Neural cell (in vitro differentiated cells): Measurements from ENCODE around the gene PREX1. TPM values are rescaled to one million over a fixed set of nuclear protein-coding genes. Genes with fewer than 3 reads are reported as not detected.

Experiments
- H2AFZ ChIP-seq: fragments of 200-600, 300-800 bp; sonication (generic), shearing (Covaris generic); 2 replicates; pipeline ENCODE4 v1.6.0; 2014; ENCODE audit warnings: low read depth, mild to moderate bottlenecking, antibody characterized with exemption, low read length, moderate library complexity
- H3F3A ChIP-seq: fragments of 200-600 bp; shearing (Covaris generic); 2 replicates; pipeline ENCODE4 v1.6.1; 2016; ENCODE audit warnings: mild to moderate bottlenecking, moderate library complexity, mixed read lengths, antibody characterized with exemption, low read length; ENCODE audit not compliant: insufficient read depth, poor library complexity, severe bottlenecking
- H3K27ac ChIP-seq: fragments of 200-600, 300-800 bp; sonication (generic), shearing (Covaris generic); 2 replicates; pipeline ENCODE4 v1.5.1; 2014; ENCODE audit warnings: mild to moderate bottlenecking, low read length, moderate library complexity
- H3K27me3 ChIP-seq: fragments of 300-800, 200-600 bp; sonication (generic), shearing (Covaris generic); 2 replicates; pipeline ENCODE4 v1.6.0; 2014; ENCODE audit warnings: mild to moderate bottlenecking, low read depth, low read length, moderate library complexity; ENCODE audit not compliant: insufficient read depth
- H3K36me3 ChIP-seq: fragments of 300-800, 200-600 bp; sonication (generic), shearing (Covaris generic); 2 replicates; pipeline ENCODE4 v1.5.1; 2014; ENCODE audit warnings: mild to moderate bottlenecking, antibody characterized with exemption, low read length, moderate library complexity; ENCODE audit not compliant: insufficient read depth
- H3K4me2 ChIP-seq: fragments of 300-800, 200-600 bp; sonication (generic), shearing (Covaris generic); 2 replicates; pipeline ENCODE4 v1.6.0; 2014; ENCODE audit warnings: mild to moderate bottlenecking, low read length
- H3K4me3 ChIP-seq: fragments of 300-800, 200-600 bp; sonication (generic), shearing (Covaris generic); 2 replicates; pipeline ENCODE4 v1.5.1; 2014; ENCODE audit warnings: mild to moderate bottlenecking, low read length, moderate library complexity
- H3K79me2 ChIP-seq: fragments of 200-600 bp; shearing (Covaris generic); replicated peaks from 2 replicates; pipeline ENCODE4 v1.6.0; 2014; ENCODE audit warnings: mild to moderate bottlenecking, low read length, moderate library complexity; ENCODE audit not compliant: insufficient read depth
- H3K9ac ChIP-seq: fragments of 300-800, 200-600 bp; sonication (generic), shearing (Covaris generic); 2 replicates; pipeline ENCODE4 v1.6.1; 2016; ENCODE audit warnings: mild to moderate bottlenecking, low read length, mixed read lengths
- H3K9me2 ChIP-seq: fragments of 200-600 bp; shearing (Covaris generic); 2 replicates; pipeline ENCODE4 v1.6.1; 2016; ENCODE audit warnings: mild to moderate bottlenecking, low read length, mixed read lengths; ENCODE audit not compliant: insufficient read depth
- H3K9me3 ChIP-seq: fragments of 200-600, 300-800 bp; sonication (generic), shearing (Covaris generic); 2 replicates; pipeline ENCODE4 v1.6.1; 2016; ENCODE audit warnings: mild to moderate bottlenecking, mixed run types, low read length, moderate library complexity, mixed read lengths
- H4K20me1 ChIP-seq: fragments of 200-600 bp; shearing (Covaris generic); 2 replicates; pipeline ENCODE4 v1.6.1; 2016; ENCODE audit warnings: mild to moderate bottlenecking, mixed run types; ENCODE audit not compliant: insufficient read depth
- EP300 ChIP-seq: fragments of 450-650 bp; conservative IDR thresholded peaks from 2 replicates; pipeline ENCODE4 v1.6.1; 2014; ENCODE audit warnings: antibody characterized with exemption, mild to moderate bottlenecking, moderate library complexity; ENCODE audit not compliant: poor library complexity, severe bottlenecking
- EZH2 ChIP-seq: fragments of 200-600, 300-800 bp; shearing (Covaris generic), sonication (generic); IDR thresholded peaks from 2 replicates; pipeline ENCODE4 v1.6.1; 2014; ENCODE audit warnings: antibody characterized with exemption, low read length, borderline replicate concordance, mild to moderate bottlenecking; ENCODE audit not compliant: insufficient read depth, poor library complexity, severe bottlenecking
- MXI1 ChIP-seq: fragments of 450-650 bp; conservative IDR thresholded peaks from 2 replicates; pipeline ENCODE4 v1.6.1; 2014; ENCODE audit warnings: antibody characterized with exemption, mild to moderate bottlenecking; ENCODE audit not compliant: poor library complexity, severe bottlenecking
- POLR2AphosphoS5 ChIP-seq: IDR thresholded peaks from 2 replicates; pipeline ENCODE4 v1.6.1; 2012
- RAD21 ChIP-seq: fragments of 450-650 bp; conservative IDR thresholded peaks from 2 replicates; pipeline ENCODE4 v1.6.1; 2014; ENCODE audit warnings: antibody characterized with exemption, mild to moderate bottlenecking, moderate library complexity
- SMC3 ChIP-seq: fragments of 450-650 bp; conservative IDR thresholded peaks from 2 replicates; pipeline ENCODE4 v1.6.1; 2014; ENCODE audit warnings: antibody characterized with exemption, mild to moderate bottlenecking, moderate library complexity; ENCODE audit not compliant: poor library complexity
- TAF1 ChIP-seq: IDR thresholded peaks from 2 replicates; pipeline ENCODE4 v1.6.1; 2012; ENCODE audit warnings: low read depth
- polyA plus RNA-seq: library from polyadenylated mRNA; depleted of rRNA; stranded (reverse); fragments of >200 nt; gene quantifications from 2 replicates; pipeline ENCODE4 v1.2.3, GENCODE V29; 2014
- TF ChIP-seq, protein P1 (sequence below): IDR thresholded peaks from 2 replicates; pipeline ENCODE4 v1.6.1; 2012; ENCODE audit warnings: borderline replicate concordance
- TF ChIP-seq, protein P2 (sequence below): fragments of 450-650 bp; IDR thresholded peaks from 2 replicates; pipeline ENCODE4 v1.5.1; 2014; ENCODE audit warnings: antibody characterized with exemption, mild to moderate bottlenecking, moderate library complexity; ENCODE audit not compliant: poor library complexity, severe bottlenecking

PREX1 gene
- polyA plus RNA-seq, 1 donor from 2014 or later: 0.06 TPM

GRCh38 chr20:48584391-48585060, 243.3 kb downstream of the PREX1 start (continued):
- TF ChIP-seq EP300: no peak

GRCh38 chr20:48583801-48584200, 244.0 kb downstream of the PREX1 start:
- Histone ChIP-seq H3K9me3 (no peaks in the 10 kb centered on the region), H2AFZ (no peak overlapping the region), H3K9ac (no peak overlapping the region), H4K20me1 (no peaks in the 10 kb centered on the region), H3K27me3 (no peaks in the 10 kb centered on the region), H3K36me3 (no peaks in the 10 kb centered on the region), H3F3A (no peaks in the 10 kb centered on the region), H3K9me2 (no peaks in the 10 kb centered on the region), H3K27ac (no peak overlapping the region), H3K4me2 (no peak overlapping the region), H3K4me3 (no peak overlapping the region), H3K79me2 (no peaks in the 10 kb centered on the region)
- TF ChIP-seq EP300: no peak
- no peak for TF ChIP-seq MXI1

DNA sequence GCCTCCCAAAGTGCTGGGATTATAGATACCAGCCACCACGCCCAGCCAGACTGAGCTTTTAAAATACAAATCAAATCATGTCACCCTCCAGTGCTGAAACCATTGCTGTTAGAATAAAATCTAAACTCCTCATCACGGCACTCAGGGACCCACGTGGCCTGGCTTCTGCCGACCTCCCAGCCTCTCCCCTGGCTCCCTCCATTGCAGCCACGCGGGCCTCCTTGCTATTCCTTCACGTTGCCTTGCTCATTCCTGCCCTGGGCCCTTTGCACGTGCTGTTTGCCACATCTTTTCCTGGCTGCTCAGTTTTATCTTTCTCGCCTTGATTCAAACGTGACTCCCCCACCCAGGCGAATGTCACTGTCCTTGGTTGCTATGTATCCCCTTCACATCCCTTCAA, 244.6 kb downstream of the PREX1 start:
- H3K9me3 ChIP-seq: no peaks in the 10 kb centered on the region
- H4K20me1 ChIP-seq: no peaks in the 10 kb centered on the region
- no peak overlapping the region for H3K4me2 ChIP-seq
- H3K36me3 ChIP-seq: no peaks in the 10 kb centered on the region
- H2AFZ ChIP-seq: no peak overlapping the region
- no peaks in the 10 kb centered on the region for H3K79me2 ChIP-seq
- TF ChIP-seq TAF1 (no peak), POLR2AphosphoS5 (no peak), EP300 (no peak), EZH2 (no peak), MXI1 (no peak), RAD21 (no peak), SMC3 (no peak)
- TF ChIP-seq, protein P1, sequence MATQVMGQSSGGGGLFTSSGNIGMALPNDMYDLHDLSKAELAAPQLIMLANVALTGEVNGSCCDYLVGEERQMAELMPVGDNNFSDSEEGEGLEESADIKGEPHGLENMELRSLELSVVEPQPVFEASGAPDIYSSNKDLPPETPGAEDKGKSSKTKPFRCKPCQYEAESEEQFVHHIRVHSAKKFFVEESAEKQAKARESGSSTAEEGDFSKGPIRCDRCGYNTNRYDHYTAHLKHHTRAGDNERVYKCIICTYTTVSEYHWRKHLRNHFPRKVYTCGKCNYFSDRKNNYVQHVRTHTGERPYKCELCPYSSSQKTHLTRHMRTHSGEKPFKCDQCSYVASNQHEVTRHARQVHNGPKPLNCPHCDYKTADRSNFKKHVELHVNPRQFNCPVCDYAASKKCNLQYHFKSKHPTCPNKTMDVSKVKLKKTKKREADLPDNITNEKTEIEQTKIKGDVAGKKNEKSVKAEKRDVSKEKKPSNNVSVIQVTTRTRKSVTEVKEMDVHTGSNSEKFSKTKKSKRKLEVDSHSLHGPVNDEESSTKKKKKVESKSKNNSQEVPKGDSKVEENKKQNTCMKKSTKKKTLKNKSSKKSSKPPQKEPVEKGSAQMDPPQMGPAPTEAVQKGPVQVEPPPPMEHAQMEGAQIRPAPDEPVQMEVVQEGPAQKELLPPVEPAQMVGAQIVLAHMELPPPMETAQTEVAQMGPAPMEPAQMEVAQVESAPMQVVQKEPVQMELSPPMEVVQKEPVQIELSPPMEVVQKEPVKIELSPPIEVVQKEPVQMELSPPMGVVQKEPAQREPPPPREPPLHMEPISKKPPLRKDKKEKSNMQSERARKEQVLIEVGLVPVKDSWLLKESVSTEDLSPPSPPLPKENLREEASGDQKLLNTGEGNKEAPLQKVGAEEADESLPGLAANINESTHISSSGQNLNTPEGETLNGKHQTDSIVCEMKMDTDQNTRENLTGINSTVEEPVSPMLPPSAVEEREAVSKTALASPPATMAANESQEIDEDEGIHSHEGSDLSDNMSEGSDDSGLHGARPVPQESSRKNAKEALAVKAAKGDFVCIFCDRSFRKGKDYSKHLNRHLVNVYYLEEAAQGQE: no peak
- TF ChIP-seq, protein P2, sequence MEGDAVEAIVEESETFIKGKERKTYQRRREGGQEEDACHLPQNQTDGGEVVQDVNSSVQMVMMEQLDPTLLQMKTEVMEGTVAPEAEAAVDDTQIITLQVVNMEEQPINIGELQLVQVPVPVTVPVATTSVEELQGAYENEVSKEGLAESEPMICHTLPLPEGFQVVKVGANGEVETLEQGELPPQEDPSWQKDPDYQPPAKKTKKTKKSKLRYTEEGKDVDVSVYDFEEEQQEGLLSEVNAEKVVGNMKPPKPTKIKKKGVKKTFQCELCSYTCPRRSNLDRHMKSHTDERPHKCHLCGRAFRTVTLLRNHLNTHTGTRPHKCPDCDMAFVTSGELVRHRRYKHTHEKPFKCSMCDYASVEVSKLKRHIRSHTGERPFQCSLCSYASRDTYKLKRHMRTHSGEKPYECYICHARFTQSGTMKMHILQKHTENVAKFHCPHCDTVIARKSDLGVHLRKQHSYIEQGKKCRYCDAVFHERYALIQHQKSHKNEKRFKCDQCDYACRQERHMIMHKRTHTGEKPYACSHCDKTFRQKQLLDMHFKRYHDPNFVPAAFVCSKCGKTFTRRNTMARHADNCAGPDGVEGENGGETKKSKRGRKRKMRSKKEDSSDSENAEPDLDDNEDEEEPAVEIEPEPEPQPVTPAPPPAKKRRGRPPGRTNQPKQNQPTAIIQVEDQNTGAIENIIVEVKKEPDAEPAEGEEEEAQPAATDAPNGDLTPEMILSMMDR: no peak
- no peaks in the 10 kb centered on the region for H3K27me3 ChIP-seq
- H3K9ac ChIP-seq: no peak overlapping the region
- H3K9me2 ChIP-seq: no peaks in the 10 kb centered on the region
- H3K4me3 ChIP-seq: no peak overlapping the region
- H3F3A ChIP-seq: no peaks in the 10 kb centered on the region
- H3K27ac ChIP-seq: no peak overlapping the region
